HG02885 (cell line): ENCODE results near the gene OPN1MW.
A peak's percentile ranks its signal among the peaks of the same experiment; 100 is the strongest.
"Not testable (repeated sequence)": the region's sequence is repeated elsewhere in the genome, so short reads cannot be mapped to it uniquely, and the experiment has no call there.

ENCODE experiments used
- ATAC-seq: cut with Tn5 transposase; IDR thresholded peaks from one replicate; pipeline ENCODE4 v1.9.1; 2021; ENCODE audit warnings: mild to moderate bottlenecking; ENCODE audit not compliant: unreplicated experiment, poor library complexity

OPN1MW gene

DNA sequence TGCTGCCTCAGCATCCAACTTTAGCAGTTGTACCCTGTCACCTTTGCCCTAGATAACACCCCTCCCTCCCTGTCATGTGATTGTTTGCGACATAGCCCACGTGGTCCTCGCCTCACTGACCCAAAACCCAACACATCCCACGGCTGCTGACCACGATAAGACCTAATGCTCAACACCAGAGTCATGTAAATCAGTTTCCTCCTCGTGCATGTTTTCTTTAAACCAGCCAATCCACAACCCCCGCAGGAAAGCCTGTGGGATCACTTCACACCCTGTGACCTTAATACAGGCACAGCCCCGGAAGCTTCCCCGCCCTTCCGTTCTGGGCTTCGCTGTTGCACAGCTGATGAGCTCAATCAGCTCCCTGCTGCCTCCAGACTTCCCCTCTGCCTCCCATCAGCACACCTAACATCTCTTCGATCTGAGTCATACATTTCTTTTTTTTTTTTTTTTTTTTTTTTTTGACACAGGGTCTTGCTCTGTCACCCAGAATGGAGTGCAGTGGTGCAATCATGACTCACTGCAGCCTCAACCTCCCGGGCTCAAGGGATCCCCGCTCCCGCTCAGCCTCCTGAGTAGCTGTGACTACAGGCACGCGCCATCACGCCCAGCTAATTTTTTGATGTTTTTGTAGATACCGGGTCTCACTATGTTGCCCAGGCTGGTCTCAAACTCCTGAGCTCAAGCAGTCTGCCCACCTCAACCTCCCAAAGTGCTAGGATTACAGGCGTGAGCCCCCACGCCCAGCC lies 27.4 kb downstream of the OPN1MW start:
- ATAC-seq, result peak; percentile 71

DNA sequence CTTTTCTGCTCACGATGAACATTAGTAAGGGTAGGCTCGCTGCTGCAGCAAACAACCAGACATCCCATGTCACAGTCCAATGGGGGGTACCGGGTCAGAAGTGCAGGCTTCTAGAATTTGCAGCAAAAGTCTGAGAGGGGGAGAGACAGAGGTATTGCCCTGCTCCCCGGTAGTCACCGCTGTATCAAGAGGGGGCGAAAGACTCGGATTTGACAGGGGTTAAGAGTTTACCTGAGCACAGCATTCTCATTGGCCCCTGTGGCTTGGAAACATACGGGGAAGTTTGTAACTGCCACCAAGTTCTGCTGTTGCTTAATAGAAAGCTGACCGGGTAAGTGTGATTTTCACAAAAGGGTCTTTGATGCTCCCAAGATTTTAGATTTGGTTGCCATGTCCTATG lies 28.7 kb downstream of the OPN1MW start:
- not testable (repeated sequence) for ATAC-seq

DNA sequence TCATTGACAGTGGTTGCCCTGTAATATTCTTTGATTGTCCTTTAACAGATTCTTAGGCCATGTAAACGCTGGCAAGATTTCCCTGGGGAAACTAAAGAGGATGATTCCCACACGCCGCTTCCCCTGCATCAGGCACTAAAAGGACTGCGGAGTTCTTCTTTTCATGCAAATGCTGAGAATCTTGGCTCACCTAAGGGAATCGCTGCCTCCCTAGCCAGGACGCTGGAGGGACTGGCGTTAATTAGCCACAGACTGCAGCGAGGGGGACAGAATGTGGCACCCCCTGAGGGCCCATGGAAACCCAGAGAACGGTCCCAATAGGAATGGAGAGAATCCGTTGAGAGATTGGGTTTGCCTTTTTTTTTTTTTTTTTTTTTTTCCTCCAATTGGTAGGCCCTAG lies 29.1 kb downstream of the OPN1MW start:
- ATAC-seq, result not testable (repeated sequence)

DNA sequence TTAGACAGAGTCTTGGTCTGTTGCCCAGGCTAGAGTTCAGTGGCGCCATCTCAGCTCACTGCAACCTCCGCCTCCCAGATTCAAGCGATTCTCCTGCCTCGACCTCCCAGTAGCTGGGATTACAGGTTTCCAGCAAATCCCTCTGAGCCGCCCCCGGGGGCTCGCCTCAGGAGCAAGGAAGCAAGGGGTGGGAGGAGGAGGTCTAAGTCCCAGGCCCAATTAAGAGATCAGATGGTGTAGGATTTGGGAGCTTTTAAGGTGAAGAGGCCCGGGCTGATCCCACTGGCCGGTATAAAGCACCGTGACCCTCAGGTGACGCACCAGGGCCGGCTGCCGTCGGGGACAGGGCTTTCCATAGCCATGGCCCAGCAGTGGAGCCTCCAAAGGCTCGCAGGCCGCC lies 37.1 kb downstream of the OPN1MW start, which contains the start of gene OPN1MW2:
TSS of gene OPN1MW2 (plus strand) at position 301 of the 400 bp plus-strand sequence. CDS start at position 361, 60 bp downstream.
- ATAC-seq, result not testable (repeated sequence)

DNA sequence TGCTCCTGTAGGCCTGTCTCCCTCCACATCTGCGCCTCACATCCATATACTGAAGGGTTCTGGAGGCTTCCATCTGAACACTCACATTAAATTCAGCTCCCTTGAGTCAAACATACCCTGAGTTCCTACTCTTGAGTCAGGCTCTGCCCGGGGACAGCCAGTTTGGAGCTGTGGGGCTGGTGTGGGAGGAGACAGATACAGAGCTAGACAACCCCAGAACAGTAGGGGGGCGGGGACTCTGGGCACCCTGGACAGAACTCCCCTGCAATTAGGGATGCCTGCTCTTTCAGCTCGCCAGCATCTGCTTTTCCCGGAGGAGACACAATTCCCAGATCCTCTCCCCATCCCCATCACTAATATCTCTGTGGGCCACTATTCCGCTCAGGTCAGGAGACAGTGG lies 42.9 kb downstream of the OPN1MW start:
- not testable (repeated sequence) for ATAC-seq

DNA sequence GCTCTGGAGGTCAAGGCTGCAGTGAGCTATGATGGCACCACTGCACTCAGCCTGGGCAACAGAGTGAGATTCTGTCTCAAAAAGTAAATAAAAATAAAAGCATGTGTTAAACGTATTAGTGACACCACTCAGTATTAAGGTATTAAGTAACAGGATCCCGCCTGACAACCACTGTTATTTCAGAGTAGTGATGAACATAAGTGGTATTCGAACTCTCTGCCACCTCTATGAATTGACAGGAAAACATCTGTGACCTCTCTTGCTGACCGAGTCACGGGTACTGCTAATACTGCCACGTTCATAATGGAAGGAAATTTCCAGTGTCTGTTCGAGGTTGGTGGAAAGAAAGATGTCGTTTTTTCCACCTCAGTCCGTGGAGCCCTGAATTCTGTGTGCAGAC lies 44.3 kb downstream of the OPN1MW start:
- ATAC-seq, result not testable (repeated sequence)

DNA sequence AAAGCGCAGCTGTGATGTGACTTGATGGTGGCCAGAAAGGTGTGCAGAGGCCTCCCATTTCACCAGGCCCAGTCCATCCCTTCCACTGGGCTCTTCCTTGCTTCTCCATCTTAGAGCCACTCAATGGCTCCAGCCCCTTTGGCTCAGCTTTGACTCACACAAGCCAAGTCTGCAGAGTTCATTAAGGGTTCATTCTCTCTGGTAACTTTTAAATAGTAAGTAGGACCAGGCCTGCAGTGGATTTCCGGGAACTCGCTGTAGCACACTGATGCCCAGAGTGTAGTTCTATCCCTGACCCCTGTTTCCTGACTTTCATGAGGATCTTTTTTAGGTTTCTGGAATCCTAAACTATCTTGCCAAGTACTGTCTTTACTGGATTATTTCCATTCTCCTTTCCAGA lies 49.0 kb downstream of the OPN1MW start:
- not testable (repeated sequence) for ATAC-seq

DNA sequence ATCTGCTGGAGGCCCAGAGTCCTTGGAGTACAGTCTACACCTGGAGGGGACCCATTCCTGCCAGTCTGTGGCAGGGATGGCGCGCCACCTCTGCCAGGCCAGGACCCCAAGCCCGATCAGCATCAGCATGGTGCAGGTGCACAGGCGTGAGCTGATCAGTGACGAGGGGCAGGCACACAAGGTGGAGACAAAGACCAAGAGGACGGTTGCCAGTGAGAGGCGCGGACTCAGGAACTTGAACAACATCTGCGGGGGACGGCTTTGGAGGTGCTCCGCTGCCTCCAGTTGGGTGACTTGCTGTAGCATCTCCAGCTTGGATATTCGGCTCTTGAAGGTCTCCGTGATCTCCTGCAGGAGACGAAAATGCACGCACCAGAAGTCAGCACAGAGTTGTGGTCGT lies 51.2 kb downstream of the OPN1MW start:
- not testable (repeated sequence) for ATAC-seq

DNA sequence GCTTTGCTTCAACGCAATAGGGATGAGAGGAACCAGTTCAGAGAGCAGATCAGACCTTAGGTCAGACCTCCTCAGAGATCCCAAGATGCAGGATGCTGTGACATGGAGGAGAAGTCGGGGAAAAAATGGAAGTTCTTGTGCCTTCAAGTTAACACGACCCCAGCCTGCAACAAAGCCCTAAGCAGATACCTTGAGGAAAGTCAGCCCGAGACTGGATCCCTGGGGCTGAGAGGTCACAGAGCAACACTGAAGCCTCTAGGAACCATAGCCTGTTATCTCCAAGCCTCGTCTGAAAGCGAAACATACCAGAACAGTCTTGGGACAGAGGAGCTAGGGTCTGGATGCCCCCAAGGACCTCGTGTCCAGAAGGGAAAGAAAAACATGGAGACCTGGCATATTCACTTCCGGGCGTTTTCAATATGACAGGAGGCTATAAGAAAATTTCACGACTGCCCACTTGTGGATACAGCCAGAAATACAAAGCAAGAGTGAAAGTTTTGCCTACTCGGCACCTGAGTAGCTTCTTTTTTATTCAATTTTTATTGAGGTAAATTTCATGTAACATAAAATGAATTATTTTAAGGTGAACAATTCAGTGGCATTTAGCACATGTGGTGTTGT lies 56.7 kb downstream of the OPN1MW start:
- ATAC-seq, result not testable (repeated sequence)

DNA sequence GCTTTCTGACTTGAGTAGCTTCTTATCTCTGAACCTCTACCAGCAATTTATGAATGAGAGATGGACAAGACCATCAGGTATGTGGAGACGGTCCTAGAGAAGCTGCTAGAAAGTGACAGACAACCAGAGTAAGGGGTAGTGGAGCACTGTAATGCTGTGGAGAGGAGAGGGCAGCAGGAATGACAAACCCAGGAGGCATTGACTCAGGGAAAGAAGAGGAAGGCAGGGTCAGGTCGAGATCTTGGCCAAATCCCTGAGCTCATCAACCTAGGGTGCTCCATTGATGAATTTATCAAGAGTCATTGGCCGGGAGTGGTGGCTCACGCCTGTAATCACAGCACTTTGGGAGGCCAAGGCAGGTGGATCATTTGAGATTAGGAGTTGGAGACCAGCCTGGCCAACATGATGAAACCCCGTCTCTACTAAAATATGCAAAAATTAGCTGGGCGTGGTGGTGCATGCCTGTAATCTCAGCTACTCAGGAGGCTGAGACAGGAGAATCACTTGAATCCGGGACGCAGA lies 57.6 kb downstream of the OPN1MW start:
- not testable (repeated sequence) for ATAC-seq
